ENCODE measurements around the gene LRRC3C.
A peak's percentile ranks its signal among the peaks of the same experiment; 100 is the strongest.

The LRRC3C gene

DNA sequence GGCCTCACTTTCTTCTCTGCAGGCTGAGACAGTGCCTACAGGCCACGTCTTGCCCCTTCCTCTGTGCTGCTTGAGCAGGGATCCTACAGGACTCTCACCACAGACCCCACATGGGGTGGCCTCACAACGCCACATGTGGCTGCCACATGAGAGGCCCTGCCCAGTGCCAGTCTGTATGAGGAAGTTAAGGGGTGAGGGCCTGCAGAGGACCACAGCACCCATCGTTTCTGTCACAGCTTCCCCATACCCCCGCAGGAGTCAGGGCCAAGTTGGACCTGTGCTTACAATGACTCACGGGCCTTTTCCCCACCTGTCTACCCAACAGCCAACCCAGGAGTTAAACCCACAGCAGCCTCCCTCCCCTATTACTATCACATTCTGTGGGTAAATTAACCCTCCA lies 6.2 kb upstream of the LRRC3C start:
- peak; percentile 44 for DNase-seq (ENCODE audit: extremely low read depth, insufficient read length)
- Histone ChIP-seq H3K4me3 (replicated peaks; ENCODE audit: low read depth, low read length) (no peak overlapping the region), H3K27me3 (replicated peaks; ENCODE audit: control insufficient read depth, insufficient read depth, low read length) (no peaks in the 10 kb centered on the region), H3K36me3 (ENCODE audit: control insufficient read depth, insufficient read depth, low read length) (peaks cover 32% of the 10 kb centered on the region)
- TF ChIP-seq, protein P1, sequence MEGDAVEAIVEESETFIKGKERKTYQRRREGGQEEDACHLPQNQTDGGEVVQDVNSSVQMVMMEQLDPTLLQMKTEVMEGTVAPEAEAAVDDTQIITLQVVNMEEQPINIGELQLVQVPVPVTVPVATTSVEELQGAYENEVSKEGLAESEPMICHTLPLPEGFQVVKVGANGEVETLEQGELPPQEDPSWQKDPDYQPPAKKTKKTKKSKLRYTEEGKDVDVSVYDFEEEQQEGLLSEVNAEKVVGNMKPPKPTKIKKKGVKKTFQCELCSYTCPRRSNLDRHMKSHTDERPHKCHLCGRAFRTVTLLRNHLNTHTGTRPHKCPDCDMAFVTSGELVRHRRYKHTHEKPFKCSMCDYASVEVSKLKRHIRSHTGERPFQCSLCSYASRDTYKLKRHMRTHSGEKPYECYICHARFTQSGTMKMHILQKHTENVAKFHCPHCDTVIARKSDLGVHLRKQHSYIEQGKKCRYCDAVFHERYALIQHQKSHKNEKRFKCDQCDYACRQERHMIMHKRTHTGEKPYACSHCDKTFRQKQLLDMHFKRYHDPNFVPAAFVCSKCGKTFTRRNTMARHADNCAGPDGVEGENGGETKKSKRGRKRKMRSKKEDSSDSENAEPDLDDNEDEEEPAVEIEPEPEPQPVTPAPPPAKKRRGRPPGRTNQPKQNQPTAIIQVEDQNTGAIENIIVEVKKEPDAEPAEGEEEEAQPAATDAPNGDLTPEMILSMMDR (IDR thresholded peaks at IDR 0.05; ENCODE audit: insufficient read depth, low read length, poor library complexity, severe bottlenecking), result no peak

DNA sequence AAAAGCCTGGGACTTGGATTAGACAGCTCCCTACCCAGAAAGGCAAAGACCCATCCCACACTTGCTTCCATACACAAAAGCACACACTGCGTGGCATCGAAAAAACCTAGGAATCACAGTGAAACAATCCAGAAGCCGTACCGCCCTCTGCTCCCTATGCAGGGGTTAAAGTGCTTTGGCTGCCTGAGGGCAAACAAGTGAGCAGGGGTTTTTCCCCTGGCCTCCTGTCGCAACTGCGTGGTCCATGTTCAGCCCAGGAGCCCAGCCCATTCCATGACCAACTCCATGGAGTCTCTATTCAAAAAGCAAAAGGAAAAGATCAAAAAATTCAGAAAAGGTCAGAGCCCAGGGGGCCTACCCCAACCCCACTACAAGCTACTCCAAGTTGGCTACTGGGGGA lies 5.5 kb upstream of the LRRC3C start:
- Histone ChIP-seq H3K27me3 (replicated peaks; ENCODE audit: control insufficient read depth, insufficient read depth, low read length) (no peaks in the 10 kb centered on the region), H3K36me3 (ENCODE audit: control insufficient read depth, insufficient read depth, low read length) (peaks cover 32% of the 10 kb centered on the region), H3K4me3 (replicated peaks; ENCODE audit: low read depth, low read length) (no peak overlapping the region)
- no peak for DNase-seq (ENCODE audit: extremely low read depth, insufficient read length)
- TF ChIP-seq, protein P1 (IDR thresholded peaks at IDR 0.05; ENCODE audit: insufficient read depth, low read length, poor library complexity, severe bottlenecking), result no peak

DNA sequence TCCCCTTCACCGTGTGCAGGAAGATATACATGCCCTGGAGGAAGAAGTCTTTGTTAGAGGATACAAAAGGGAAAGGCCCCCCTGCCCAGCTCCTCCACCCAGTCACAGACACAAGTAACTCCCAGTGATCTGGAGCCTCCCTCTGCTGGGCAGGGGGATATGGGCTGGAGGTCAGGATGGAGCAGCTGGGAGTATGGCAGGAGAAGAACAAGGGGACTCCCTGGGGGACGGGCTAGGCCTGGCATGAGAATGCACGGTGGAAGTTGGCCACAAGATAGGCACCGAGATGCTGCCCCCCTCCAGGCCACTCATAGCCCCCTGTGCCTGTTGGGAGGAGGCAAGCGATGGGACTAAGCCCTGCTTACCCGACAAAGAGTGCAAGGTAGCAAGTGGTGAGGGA lies 4.3 kb upstream of the LRRC3C start:
- Histone ChIP-seq H3K4me3 (replicated peaks; ENCODE audit: low read depth, low read length) (no peak overlapping the region), H3K27me3 (replicated peaks; ENCODE audit: control insufficient read depth, insufficient read depth, low read length) (no peaks in the 10 kb centered on the region), H3K36me3 (ENCODE audit: control insufficient read depth, insufficient read depth, low read length) (peaks cover 32% of the 10 kb centered on the region)
- DNase-seq (ENCODE audit: extremely low read depth, insufficient read length), result no peak
- TF ChIP-seq, protein P1 (IDR thresholded peaks at IDR 0.05; ENCODE audit: insufficient read depth, low read length, poor library complexity, severe bottlenecking), result no peak

DNA sequence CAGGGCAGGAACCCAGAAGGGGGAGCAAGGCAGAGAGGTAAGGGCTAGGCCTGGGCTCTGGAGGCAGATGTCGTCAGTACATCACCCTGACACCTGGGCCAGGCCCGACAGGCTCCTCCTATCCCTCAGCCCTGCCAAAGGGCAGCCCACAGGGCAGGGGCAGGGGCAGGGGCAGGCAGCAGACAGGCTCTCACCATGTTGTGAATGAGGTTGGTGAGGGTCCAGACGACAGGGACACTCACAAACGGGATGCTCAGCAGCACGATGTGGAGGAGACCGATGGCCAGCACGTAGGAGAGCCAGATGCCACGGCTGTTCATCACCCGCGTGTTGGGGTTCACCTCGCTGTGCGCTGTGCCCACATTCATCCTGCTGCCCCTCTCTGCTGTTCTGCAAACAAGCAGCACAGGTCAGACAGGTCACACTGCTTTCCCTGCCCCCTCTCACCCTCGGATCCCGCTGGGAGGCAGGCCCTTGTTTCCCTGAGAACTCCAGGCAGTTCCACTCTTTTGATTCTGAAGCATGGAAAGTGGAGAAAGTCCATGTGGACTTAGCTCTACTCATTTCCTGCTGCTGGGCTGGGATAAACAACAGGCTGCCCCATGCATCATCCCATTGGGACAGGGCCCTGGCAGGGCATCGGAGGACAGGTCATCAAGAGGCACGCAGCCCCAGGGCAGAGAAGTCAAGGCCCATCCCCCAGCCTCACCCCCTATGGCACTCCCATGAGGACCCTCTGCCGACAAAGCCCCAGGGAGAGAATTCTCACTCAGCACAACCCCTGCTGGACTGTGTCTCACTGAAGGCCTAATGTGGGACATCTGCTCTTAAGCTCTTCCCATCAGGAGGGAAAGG lies 3.5 kb upstream of the LRRC3C start:
- Histone ChIP-seq H3K4me3 (replicated peaks; ENCODE audit: low read depth, low read length) (no peak overlapping the region), H3K27me3 (replicated peaks; ENCODE audit: control insufficient read depth, insufficient read depth, low read length) (no peaks in the 10 kb centered on the region), H3K36me3 (ENCODE audit: control insufficient read depth, insufficient read depth, low read length) (peaks cover 30% of the 10 kb centered on the region)
- no peak for DNase-seq (ENCODE audit: extremely low read depth, insufficient read length)
- TF ChIP-seq, protein P1 (IDR thresholded peaks at IDR 0.05; ENCODE audit: insufficient read depth, low read length, poor library complexity, severe bottlenecking), result peak; percentile 23

DNA sequence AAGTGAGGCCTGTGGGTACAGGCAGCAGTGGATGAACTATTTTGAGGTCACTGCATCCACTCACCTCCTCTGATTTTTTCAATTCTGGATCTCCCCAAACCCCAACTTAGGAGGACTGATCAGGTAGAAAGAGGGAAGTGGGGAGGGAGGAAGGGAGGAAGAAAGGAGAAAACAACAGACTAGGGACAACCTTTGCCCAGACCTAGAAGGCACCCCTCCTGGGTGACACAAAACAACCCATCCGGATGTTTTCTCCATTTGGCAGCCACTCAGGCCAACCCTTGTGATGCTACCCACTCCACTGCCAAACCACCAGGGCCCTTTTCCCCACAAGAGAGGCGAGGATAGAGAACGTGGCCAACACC lies 2.9 kb upstream of the LRRC3C start:
- TF ChIP-seq, protein P1 (IDR thresholded peaks at IDR 0.05; ENCODE audit: insufficient read depth, low read length, poor library complexity, severe bottlenecking), result no peak
- H3K27me3 ChIP-seq (replicated peaks; ENCODE audit: control insufficient read depth, insufficient read depth, low read length), result no peaks in the 10 kb centered on the region
- peaks cover 28% of the 10 kb centered on the region for H3K36me3 ChIP-seq (ENCODE audit: control insufficient read depth, insufficient read depth, low read length)
- no peak overlapping the region for H3K4me3 ChIP-seq (replicated peaks; ENCODE audit: low read depth, low read length)
- no peak for DNase-seq (ENCODE audit: extremely low read depth, insufficient read length)

Measured in GM06990 (cell line).